Mucosa of rectum (tissue), 2 donors: ENCODE results near the gene ADGRE1.
A peak's percentile ranks its signal among the peaks of the same experiment; 100 is the strongest.
"Not testable (repeated sequence)": the region's sequence is repeated elsewhere in the genome, so short reads cannot be mapped to it uniquely, and the experiment has no call there.

Experiments
- H3K27ac ChIP-seq, 2 donors: one replicate each; pipeline ENCODE4 v1.7.0; 2013; ENCODE audit warnings: inconsistent platforms in 2 of 2, low read depth in 2 of 2, low read length in 2 of 2
- H3K27me3 ChIP-seq, 2 donors: one replicate each; pipeline ENCODE4 v1.7.0; 2013; ENCODE audit warnings: low read length in 2 of 2; ENCODE audit not compliant: control insufficient read depth in 2 of 2, insufficient read depth in 2 of 2
- H3K36me3 ChIP-seq, 2 donors: one replicate each; pipeline ENCODE4 v1.7.0; 2013; ENCODE audit warnings: low read length in 2 of 2; ENCODE audit not compliant: control insufficient read depth in 2 of 2, insufficient read depth in 2 of 2
- H3K4me1 ChIP-seq, 2 donors: one replicate each; pipeline ENCODE4 v1.7.0; 2013; ENCODE audit warnings: low read length in 2 of 2, mild to moderate bottlenecking in 1 of 2; ENCODE audit not compliant: control insufficient read depth in 2 of 2, insufficient read depth in 2 of 2
- H3K4me3 ChIP-seq, 2 donors: one replicate each; pipeline ENCODE4 v1.7.0; 2013; ENCODE audit warnings: low read length in 2 of 2
- H3K9ac ChIP-seq, 2 donors: one replicate each; pipeline ENCODE4 v1.7.0; 2013; ENCODE audit warnings: low read length in 2 of 2, low read depth in 1 of 2, mild to moderate bottlenecking in 1 of 2
- H3K9me3 ChIP-seq, 2 donors: one replicate each; pipeline ENCODE4 v1.7.0; 2013; ENCODE audit warnings: low read length in 2 of 2; ENCODE audit not compliant: control insufficient read depth in 2 of 2
- donor health status: healthy.
- donor health status: Normal muscosa, but diverticular disease.

Gene ADGRE1

GRCh38 chr19:6856749-6857372, 30.5 kb upstream of the ADGRE1 start:
- Histone ChIP-seq H3K9me3 (no peaks in the 10 kb centered on the region), H3K4me3 (no peak overlapping the region), H3K36me3 (peaks cover 0 to 2% of the 10 kb centered on the region in 2 donors), H3K4me1 (no peaks in the 10 kb centered on the region), H3K27me3 (no peaks in the 10 kb centered on the region), H3K9ac (no peak overlapping the region), H3K27ac (no peak overlapping the region)

DNA sequence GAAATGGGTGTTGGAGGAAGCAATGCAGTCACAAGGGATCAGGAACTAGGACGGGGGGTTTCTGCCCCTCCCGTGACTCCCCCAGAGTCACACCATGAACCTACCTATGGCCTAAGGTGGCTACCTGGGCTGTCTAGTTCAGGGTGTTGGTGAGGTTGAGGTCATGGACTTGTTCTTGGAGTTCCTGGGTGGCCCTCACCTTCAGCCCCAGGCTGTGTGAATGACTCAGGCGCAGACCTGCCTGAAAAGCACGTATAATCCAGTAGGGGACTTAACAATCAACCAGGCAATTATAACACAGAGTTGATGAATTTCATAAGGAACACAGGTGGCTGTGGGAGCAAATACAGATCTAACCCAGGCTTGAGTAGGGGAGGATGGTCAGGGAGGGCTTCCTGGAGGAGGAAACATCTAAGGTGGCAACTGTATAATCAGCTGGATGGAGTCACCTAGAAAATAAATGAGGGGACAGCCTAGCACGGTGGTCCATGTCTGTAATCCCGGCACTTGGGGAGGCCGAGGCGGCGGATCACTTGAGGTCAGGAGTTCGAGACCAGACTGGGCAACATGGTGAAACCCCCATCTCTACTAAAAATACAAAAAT, 25.6 kb upstream of the ADGRE1 start:
- Histone ChIP-seq H3K4me3 (no peak overlapping the region), H3K27ac (no peak overlapping the region), H3K4me1 (peaks cover 0 to 2% of the 10 kb centered on the region in 2 donors), H3K9me3 (no peaks in the 10 kb centered on the region), H3K36me3 (peaks cover 0 to 2% of the 10 kb centered on the region in 2 donors), H3K9ac (no peak overlapping the region), H3K27me3 (no peaks in the 10 kb centered on the region)

- H3K4me1 ChIP-seq = peaks cover 0 to 4% of the 10 kb centered on the region in 2 donors
These were observed 24.7 kb upstream of the ADGRE1 start for GRCh38 chr19:6862673-6863078.

DNA sequence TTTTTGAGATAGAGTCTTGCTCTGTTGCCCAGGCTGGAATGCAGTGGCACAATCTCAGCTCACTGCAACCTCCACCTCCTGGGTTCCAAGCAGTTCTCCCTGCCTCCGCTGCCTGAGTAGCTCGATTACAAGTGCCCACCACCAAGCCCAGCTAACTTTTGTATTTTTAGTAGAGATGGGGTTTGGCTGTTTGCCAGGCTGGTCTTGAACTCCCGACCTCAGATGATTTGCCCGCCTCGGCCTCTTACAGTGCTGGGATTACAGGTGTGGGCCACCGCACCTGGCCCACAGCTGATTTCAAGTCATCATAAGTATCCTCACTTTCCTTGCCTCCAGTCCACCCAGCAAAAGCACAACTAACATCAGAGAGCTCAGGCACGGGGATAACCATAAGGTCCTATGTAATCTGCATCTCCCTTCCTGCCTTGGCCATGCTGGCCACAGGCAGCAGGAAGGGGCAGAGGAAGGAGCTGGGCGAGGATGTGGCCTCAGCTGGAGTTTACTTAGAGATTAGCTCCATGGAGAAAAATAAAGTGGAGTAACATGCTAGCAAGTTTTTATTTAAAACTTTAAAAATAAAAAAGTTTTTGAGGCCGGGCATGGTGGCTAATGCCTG, 22.9 kb upstream of the ADGRE1 start:
- Histone ChIP-seq H3K27me3 (no peaks in the 10 kb centered on the region), H3K4me1 (peaks cover 0 to 4% of the 10 kb centered on the region in 2 donors), H3K36me3 (no peaks in the 10 kb centered on the region), H3K9ac (no peak overlapping the region), H3K4me3 (no peak overlapping the region), H3K9me3 (no peaks in the 10 kb centered on the region), H3K27ac (no peak overlapping the region)

More at GRCh38 chr19:6862673-6863078, 24.7 kb upstream of the ADGRE1 start:
- H3K9ac ChIP-seq = no peak overlapping the region
- H3K27ac ChIP-seq = no peak overlapping the region
- peak overlapping the region in 1 of 2 donors; percentile 56 for H3K4me3 ChIP-seq
- H3K27me3 ChIP-seq = no peaks in the 10 kb centered on the region
- no peaks in the 10 kb centered on the region for H3K9me3 ChIP-seq
- no peaks in the 10 kb centered on the region for H3K36me3 ChIP-seq

- H3K36me3 ChIP-seq = no peaks in the 10 kb centered on the region
- H3K4me3 ChIP-seq = no peak overlapping the region
- H3K27ac ChIP-seq = no peak overlapping the region
- no peaks in the 10 kb centered on the region for H3K9me3 ChIP-seq
- no peaks in the 10 kb centered on the region for H3K27me3 ChIP-seq
- peaks cover 0 to 4% of the 10 kb centered on the region in 2 donors for H3K4me1 ChIP-seq
- no peak overlapping the region for H3K9ac ChIP-seq
These were observed 21.5 kb upstream of the ADGRE1 start for GRCh38 chr19:6865849-6866248.

DNA sequence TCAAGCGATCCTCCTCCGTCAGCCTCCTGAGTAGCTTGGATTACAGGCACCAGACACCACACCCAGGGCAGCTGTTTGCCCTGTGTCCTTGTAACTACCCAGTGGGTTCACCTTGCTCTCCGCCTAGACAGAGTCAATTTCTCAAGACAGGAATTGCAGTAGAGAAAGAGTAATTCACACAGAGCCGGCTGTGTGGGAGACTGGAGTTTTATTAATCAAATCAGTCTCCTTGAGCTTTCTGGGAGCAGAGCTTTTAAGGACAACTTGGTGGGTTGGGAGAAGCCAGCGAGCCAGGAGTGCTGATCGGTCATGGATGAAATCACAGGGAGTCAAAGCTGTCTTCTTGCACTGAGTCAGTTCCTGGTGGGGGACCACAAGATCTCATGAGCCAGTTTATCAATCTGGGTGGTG, 20.6 kb upstream of the ADGRE1 start:
- H3K27me3 ChIP-seq = no peaks in the 10 kb centered on the region
- peaks cover 0 to 4% of the 10 kb centered on the region in 2 donors for H3K4me1 ChIP-seq
- no peak overlapping the region for H3K4me3 ChIP-seq
- no peak overlapping the region for H3K27ac ChIP-seq
- H3K9me3 ChIP-seq = no peaks in the 10 kb centered on the region
- H3K9ac ChIP-seq = no peak overlapping the region
- H3K36me3 ChIP-seq = no peaks in the 10 kb centered on the region

DNA sequence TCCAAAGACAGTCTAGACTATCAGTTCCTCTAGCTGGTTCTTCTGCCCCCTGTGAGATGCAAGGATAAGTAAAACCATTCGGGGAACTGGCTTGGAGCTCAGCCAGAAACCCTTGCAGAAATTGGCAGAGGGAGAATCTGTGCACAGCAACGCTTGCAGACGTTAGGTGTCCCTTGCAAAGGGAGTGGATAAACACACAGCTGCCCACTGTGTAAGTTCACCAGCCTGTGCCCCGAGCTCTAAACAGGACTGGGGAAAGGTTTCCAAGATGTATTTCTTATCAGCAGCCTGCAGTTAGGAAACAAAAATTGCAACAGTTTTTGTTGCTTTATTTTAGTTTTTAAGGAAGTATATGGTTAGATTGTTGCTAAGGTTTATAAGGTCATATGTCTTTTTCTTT, 19.0 kb upstream of the ADGRE1 start:
- H3K9ac ChIP-seq = no peak overlapping the region
- H3K27me3 ChIP-seq = no peaks in the 10 kb centered on the region
- H3K27ac ChIP-seq = peak overlapping the region in 1 of 2 donors; percentile 32
- peaks cover 0 to 4% of the 10 kb centered on the region in 2 donors for H3K4me1 ChIP-seq
- H3K9me3 ChIP-seq = no peaks in the 10 kb centered on the region
- H3K4me3 ChIP-seq = no peak overlapping the region
- H3K36me3 ChIP-seq = no peaks in the 10 kb centered on the region

DNA sequence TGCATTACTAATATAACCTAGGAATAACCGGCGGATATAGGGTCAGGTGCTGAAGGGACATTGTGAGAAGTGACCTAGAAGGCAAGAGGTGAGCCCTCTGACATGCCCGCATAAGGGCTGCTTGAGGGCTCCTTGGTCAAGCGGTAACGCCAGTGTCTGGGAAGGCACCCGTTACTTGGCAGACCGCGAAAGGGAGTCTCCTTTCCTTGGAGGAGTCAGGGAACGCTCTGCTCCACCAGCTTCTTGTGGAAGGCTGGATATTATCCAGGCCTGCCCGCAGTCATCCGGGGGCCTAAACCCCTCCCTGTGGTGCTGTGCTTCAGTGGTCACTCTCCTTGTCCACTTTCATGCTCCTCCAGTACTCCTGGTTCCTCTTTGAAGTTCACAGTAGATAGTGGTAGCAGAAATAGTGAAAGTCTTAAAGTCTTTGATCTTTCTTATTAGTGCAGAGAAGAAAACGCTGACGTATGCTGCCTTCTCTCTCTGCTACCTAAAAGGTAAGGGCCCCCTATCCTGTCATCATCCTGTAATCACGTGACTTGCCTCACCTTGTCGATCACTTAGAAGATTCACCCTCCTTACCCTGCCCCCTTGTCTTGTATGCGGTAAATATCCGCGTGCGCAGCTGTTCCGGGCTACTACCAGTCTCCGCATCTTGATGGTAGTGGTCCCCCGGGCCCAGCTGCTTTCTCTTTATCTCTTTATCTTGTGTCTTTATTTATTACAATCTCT, 18.1 kb upstream of the ADGRE1 start:
- not testable (repeated sequence) for H3K27me3 ChIP-seq, H3K4me3 ChIP-seq, H3K27ac ChIP-seq, H3K9me3 ChIP-seq, H3K9ac ChIP-seq, H3K36me3 ChIP-seq, H3K4me1 ChIP-seq

DNA sequence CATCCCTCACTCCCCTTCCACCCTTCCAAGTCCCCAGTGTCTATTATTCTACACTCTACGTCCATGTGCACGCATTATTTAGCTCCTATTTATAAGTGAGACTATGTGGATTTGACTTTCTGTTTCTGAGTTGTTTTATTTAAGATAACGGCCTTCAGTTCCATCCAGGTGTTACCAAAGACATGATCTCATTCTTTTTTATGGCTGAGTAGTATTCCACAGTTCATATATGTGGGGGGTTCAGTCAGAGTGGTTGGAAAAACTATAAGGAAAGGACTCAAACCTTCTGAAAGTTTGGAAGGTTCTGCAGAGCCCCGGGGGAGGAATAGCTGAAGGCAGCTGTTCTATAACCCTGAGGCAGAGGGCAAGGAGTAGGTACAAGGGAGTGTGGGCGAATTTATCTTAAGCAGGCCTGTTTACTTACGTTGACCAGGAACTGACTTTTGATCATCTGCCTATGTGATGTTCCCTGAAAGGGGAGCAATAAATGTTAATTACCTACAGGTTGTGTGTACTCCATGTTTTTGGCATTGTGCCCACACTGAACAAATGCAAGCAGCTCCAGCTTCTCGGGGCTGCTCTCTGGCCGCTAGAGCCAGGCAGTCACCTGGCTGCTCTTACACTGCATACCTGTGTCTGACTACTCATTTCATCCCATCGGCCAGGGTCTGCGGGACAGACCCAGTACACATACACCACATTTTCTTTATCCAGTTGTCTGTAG, 13.5 kb upstream of the ADGRE1 start:
- Histone ChIP-seq H3K36me3 (no peaks in the 10 kb centered on the region), H3K4me1 (no peaks in the 10 kb centered on the region), H3K27ac (no peak overlapping the region), H3K4me3 (no peak overlapping the region), H3K9ac (no peak overlapping the region), H3K9me3 (no peaks in the 10 kb centered on the region), H3K27me3 (no peaks in the 10 kb centered on the region)
